Fibroblast of skin of right biceps (primary cell): ENCODE measurements around the gene CP.
"Not testable (repeated sequence)": the region's sequence is repeated elsewhere in the genome, so short reads cannot be mapped to it uniquely, and the experiment has no call there.

ENCODE experiments used
- DNase-seq: peaks from one replicate; pipeline ENCODE4 v3.0.0-alpha.2; 2013

The CP gene

DNA sequence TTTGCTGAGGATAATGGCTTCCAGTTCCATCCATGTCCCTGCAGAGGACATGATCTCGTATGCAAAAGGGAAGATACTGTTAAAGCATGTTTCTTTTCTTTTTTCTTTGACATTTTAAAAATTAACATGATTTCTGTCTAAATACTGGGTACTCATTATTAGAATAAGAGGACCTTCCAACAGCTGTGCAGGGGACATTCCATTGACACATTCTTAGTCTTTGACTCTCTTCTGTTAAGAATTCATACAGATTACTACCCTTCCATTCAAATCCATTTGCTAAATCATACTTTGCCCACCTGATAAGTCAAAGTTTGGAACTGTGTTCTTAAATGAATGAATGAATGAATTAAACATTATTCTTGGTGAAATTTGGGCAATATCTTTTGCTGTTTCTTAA is 5.1 kb upstream of the CP start:
- no peak for DNase-seq

DNA sequence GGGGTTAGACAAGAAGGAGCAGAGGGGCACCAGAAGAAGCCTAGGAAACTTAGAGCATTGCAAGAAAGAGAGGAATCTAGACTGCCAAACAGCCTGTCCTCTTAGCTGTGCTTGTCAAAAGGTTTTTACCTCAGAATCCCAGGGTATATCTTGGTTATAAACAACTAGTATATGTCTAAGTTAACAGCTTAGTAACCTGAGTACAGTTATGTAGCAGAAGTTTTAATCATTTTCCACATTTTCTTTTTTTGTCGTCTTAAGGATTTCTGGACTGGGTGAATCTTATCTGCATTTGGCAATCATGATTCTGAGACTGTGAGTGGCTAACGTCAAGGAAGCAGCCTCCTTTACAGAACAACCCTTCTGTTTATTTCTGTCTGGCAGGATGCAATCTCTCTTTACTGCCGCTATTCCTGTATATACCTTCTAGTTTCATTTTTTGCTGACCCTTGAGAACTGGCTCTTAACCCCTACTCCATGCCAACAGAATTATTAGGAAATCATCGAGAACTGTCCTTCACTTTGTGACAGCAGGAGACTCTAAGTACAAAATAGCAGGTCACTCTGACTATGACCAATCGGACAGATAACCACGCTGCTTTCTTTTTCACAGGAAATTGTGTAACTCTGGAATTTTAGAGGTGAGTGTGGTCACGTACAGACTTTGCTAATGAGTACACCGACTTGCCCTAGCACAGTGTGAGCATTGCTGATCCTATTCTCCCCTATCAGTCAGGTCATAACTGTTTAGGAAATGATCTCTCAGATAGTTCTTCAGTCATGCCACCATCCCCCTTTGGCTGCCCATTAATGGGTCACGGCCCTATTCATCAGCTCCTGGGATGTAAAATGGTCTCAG is 3.3 kb upstream of the CP start:
- DNase-seq: peak; percentile 72

DNA sequence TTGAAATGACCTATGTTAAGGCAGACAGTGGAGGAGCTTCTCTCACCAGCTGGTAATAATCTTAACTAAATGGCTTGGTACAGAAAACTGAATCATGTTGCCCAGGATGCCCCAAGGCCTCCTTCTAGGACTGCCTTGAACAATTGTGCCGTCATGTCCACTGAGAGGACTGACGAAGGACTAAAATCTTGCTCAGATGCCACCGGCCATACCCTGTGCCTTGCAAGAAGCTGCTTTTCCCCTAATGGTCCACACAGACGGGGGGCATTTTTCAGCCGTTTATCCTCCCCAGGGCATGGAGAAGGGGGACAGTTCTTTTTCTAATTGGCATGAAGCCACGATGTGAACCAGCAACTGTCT is 1.8 kb upstream of the CP start:
- no peak for DNase-seq

GRCh38 chr3:149219380-149220121 is 2.1 kb downstream of the CP start:
- not testable (repeated sequence) for DNase-seq

DNA sequence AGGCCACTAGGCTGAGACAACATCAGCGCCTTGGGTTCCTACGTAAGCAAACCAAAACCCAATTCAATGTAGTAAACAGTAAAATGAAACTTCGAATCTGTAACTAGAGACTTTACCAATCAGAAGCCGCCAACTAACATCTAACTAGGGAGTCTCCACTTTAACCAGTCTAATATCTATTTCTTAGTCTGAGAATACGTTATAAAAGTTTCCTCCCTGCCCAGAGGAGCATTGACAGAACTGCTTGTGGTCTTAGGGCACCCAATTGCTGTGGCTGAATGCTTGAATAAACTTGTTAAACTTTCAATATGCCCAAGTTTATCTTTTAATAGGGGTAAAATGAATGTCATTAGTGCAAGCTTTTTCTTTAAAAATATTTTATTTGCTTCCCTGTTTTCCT is 4.3 kb downstream of the CP start:
- no peak for DNase-seq

- no peak for DNase-seq
These were observed 5.3 kb downstream of the CP start for GRCh38 chr3:149216193-149216869.

- DNase-seq: no peak
These were observed 6.1 kb downstream of the CP start for GRCh38 chr3:149215515-149215914.

GRCh38 chr3:149214702-149215101 is 6.9 kb downstream of the CP start:
- no peak for DNase-seq

DNA sequence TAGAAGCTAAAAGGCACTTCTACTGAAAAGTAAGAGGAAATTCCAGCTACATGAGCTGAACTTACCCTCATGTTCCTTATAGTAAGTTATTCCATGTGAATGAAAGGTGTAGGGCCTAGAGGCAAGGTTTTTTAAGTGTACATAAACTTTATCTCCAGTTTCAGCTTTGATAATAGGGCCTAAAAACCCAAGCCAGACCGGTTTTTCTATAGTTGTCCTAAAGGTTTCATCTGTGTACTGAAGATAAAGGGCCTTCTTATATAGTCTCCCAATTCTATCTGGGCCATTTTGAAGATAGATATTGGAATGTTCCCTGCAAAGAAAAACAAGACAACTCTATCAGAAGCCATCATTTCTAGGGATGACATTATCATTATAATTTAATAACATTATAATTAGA is 9.2 kb downstream of the CP start:
- DNase-seq: no peak

DNA sequence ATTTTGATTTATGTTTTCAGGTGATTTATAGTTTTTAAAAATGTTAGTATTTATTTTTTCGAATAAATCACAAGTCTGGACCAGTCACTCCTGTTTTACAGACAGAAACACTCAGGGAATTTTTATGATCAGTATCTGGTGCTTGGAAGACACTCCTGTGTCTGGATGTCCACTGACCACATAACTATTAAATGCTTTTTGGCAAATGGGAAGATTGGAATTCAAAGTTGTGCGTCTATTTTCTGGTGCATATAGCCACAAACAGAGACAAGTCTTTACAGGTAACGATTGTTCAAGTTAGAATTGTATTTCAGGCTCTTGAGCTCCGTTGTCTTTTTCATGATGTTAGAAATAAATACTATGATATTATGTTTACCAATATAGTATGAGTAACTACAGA is 12.2 kb downstream of the CP start:
- no peak for DNase-seq

DNA sequence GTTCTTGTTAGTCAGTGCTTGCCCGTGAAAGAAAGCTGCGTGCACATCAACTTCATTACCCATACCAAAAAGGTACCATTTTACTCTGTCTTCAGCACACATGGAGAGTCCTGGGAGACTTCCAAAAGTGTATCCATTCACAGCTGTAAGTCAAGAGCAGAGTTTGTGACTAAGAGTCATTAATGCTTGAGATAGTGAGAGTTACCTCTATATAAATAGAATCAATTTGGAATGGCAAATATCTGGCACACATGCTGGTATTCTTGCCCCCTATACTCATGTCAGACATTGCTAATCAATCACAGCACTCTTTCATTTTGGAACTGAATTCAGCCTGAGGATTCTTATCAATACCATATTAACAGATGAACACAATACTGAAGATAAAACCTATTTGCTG is 14.2 kb downstream of the CP start:
- DNase-seq: peak; percentile 13

DNA sequence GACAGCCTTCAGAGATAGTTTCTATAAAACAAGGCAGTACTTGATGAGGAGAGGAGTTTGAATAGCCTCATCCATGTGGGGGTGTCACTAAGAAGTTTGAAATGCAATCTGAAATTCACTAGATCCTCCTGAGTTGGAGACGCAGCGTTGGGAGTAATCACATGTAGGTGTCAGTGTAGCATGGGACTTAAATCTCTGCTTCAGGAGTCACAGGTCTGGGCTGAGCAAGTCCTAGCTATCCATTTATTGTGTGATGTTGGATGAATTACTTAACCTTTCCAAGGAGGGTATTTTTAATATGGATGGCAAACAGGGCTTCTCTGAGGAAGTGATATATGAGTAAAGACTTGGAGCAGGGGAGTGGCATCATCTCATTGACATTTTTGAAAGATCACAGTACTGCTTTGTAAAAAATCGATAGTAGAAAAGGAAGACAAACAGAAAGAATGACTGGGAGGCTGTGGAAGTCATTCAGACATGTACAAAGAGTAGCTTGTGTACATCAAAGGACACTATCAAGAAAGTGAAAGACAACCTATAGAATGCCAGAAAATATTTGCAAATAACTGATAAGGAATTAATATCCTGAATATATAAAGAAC is 17.1 kb downstream of the CP start:
- no peak for DNase-seq

DNA sequence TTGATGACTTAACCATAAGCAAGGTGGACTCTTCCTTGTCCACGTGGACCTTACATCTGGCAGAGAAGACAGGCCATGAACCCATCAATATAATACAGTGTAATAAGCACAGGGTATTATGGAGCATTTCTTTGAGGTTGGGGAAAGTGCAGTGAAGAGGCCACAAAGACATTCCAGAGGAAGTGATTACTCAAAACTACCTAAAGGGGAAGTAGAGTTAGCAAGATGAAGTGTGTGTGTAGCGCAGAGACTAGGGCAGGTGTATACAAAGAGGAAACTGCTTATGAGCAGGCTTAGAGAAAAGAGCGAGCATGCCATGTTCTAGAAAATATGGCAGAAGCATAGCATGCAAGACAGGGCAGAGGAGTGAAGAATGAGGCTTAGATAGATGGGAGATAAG is 17.9 kb downstream of the CP start:
- DNase-seq: no peak

DNA sequence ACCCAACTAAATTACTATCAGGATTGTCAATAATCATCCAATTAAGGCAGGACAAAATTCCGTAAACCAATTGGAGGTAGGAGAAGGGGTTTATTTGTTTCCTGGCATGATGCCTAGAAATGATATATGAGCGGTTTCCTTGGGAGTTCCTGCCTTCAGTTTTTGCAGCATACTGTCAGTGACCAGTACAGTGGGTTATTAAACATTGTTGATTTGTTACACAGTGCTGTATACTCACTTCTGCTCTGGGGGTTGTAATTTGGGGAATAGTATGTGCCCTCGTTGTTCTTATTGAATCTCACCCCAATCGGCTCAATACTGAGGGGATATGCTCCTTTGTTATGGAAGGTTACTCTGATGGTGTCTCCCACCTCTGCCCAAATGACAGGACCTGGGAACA is 22.2 kb downstream of the CP start:
- peak; percentile 41 for DNase-seq

- DNase-seq: peak; percentile 76
These were observed 23.0 kb downstream of the CP start for GRCh38 chr3:149198611-149199010.

- no peak for DNase-seq
These were observed 24.0 kb downstream of the CP start for GRCh38 chr3:149197669-149198068.

DNA sequence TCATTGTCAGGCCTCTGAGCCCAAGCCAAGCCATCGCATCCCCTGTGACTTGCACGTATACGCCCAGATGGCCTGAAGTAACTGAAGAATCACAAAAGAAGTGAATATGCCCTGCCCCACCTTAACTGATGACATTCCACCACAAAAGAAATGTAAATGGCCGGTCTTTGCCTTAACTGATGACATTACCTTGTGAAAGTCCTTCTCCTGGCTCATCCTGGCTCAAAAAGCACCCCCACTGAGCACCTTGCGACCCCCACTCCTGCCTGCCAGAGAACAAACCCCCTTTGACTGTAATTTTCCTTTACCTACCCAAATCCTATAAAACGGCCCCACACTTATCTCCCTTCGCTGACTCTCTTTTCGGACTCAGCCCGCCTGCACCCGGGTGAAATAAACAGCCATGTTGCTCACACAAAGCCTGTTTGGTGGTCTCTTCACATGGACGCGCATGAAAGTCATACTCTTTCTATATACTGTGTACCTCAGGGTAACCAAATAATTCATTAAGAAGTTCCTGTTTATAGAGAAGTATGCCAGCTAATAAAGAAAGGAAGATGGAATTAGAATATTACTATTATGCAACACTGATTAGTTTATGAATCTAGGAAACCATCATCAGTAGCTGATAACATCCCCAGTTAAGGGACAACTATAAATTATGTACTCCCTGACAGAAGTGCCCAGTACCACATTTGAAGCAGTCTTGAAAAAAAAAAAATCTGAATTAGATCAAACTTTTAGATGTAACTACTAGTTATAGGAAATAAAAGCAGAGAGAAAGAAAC is 24.6 kb downstream of the CP start:
- DNase-seq: not testable (repeated sequence)

- DNase-seq: no peak
These were observed 26.4 kb downstream of the CP start for GRCh38 chr3:149195221-149195620.

DNA sequence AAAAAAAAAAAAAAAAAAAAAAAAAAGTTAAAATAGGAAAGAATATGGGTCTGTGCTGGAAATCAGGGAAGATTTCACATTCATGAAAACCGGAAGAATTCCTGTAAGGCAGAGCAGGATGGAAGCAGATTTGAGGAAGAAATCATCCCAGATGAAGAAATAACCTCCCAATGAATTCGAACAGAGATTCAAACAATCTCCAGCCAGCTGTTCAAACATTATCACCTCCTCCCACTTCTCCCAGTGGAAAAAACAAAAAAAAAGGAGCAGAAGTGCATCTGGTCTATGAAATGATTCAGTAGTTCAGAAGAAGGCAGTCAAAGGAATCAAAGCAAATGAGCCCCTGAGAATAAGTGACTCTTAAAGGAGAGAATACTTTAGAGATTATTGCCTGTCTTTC is 33.1 kb downstream of the CP start:
- DNase-seq: no peak

GRCh38 chr3:149186721-149187120 is 34.9 kb downstream of the CP start:
- DNase-seq: no peak

- DNase-seq: no peak
These were observed 35.4 kb downstream of the CP start for GRCh38 chr3:149186219-149186618.

DNA sequence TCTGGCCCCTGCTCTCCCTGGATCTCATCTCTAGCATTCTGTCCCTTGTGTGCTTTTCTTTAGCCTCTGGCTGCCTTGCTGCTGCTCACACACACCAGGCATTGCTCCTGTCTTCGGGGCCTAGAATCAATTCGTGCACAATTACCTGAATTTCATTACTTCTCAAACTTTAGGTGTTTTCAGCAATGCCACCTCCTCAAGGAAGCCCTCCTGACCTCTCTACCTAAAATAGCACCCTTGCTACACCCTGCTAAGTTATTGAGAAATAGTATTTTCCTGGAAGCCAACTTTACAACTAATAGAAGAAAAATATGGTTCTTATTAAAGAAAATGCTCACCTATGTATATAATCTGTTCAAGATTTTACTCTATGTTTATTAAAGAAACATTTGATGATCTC is 40.4 kb downstream of the CP start:
- no peak for DNase-seq
